Trophoblast cell (in vitro differentiated cells and primary cell): ENCODE measurements around the gene STRN4.

Experiments
- DNase-seq, 2 donors: peaks; one replicate each; pipeline ENCODE4 v3.0.0-alpha.2; 2016
- H2AFZ ChIP-seq: 2 replicates; pipeline ENCODE4 v1.6.1; 2013; ENCODE audit warnings: low read length, moderate library complexity, mild to moderate bottlenecking; ENCODE audit not compliant: insufficient read depth, poor library complexity
- H2AK5ac ChIP-seq: 2 replicates; pipeline ENCODE4 v1.6.1; 2013; ENCODE audit warnings: mild to moderate bottlenecking, low read length
- H2BK120ac ChIP-seq: 2 replicates; pipeline ENCODE4 v1.6.1; 2013; ENCODE audit warnings: low read length, mild to moderate bottlenecking, moderate library complexity; ENCODE audit not compliant: insufficient read depth, poor library complexity
- H2BK12ac ChIP-seq: 2 replicates; pipeline ENCODE4 v1.6.1; 2013; ENCODE audit warnings: mild to moderate bottlenecking, low read length, moderate library complexity
- H2BK5ac ChIP-seq: 2 replicates; pipeline ENCODE4 v1.6.1; 2013; ENCODE audit warnings: low read length, low read depth, moderate library complexity, mild to moderate bottlenecking; ENCODE audit not compliant: poor library complexity
- H3K14ac ChIP-seq: 2 replicates; pipeline ENCODE4 v1.6.1; 2013; ENCODE audit warnings: mild to moderate bottlenecking, low read length
- H3K18ac ChIP-seq: 2 replicates; pipeline ENCODE4 v1.6.1; 2013; ENCODE audit warnings: mild to moderate bottlenecking, low read length
- H3K23ac ChIP-seq: 2 replicates; pipeline ENCODE4 v1.6.1; 2013; ENCODE audit warnings: low read length
- H3K27ac ChIP-seq: 2 replicates; pipeline ENCODE4 v1.5.1; 2013; ENCODE audit warnings: low read depth, mild to moderate bottlenecking, inconsistent platforms, low read length, moderate library complexity
- H3K27me3 ChIP-seq: 2 replicates; pipeline ENCODE4 v1.6.1; 2013; ENCODE audit warnings: inconsistent platforms, mild to moderate bottlenecking, low read length, moderate library complexity; ENCODE audit not compliant: insufficient read depth
- H3K36me3 ChIP-seq, 2 experiments: 1 replicate in 1 of 2; 2 replicates in 1 of 2; pipeline ENCODE4 v1.6.1; 2013; ENCODE audit warnings: low read length in 2 of 2, mild to moderate bottlenecking in 2 of 2, moderate library complexity in 1 of 2; ENCODE audit not compliant: insufficient read depth in 2 of 2, control insufficient read depth in 1 of 2
- H3K4ac ChIP-seq: 2 replicates; pipeline ENCODE4 v1.6.1; 2013; ENCODE audit warnings: low read depth, mild to moderate bottlenecking, low read length, moderate library complexity
- H3K4me1 ChIP-seq, 2 experiments: 1 replicate in 1 of 2; 2 replicates in 1 of 2; pipeline ENCODE4 v1.6.1; 2013; ENCODE audit warnings: low read length in 2 of 2, mild to moderate bottlenecking in 2 of 2, moderate library complexity in 1 of 2; ENCODE audit not compliant: insufficient read depth in 2 of 2, control insufficient read depth in 1 of 2
- H3K4me2 ChIP-seq: 2 replicates; pipeline ENCODE4 v1.6.1; 2013; ENCODE audit warnings: inconsistent platforms, mild to moderate bottlenecking, low read length, moderate library complexity
- H3K4me3 ChIP-seq: 2 replicates; pipeline ENCODE4 v1.5.1; 2013; ENCODE audit warnings: mild to moderate bottlenecking, low read depth, low read length, inconsistent platforms
- H3K79me1 ChIP-seq: one replicate; pipeline ENCODE4 v1.6.1; 2013; ENCODE audit warnings: low read length
- H3K79me2 ChIP-seq: 2 replicates; pipeline ENCODE4 v1.6.1; 2013; ENCODE audit warnings: low read length, mild to moderate bottlenecking; ENCODE audit not compliant: control insufficient read depth, insufficient read depth, poor library complexity
- H3K9ac ChIP-seq: 2 replicates; pipeline ENCODE4 v1.6.1; 2013; ENCODE audit warnings: mild to moderate bottlenecking, low read length
- H3K9me3 ChIP-seq: 2 replicates; pipeline ENCODE4 v1.6.1; 2013; ENCODE audit warnings: low read depth, mild to moderate bottlenecking, control low read depth, inconsistent platforms, low read length; ENCODE audit not compliant: insufficient read depth
- H4K12ac ChIP-seq: 2 replicates; pipeline ENCODE4 v1.6.1; 2013; ENCODE audit warnings: low read depth, mild to moderate bottlenecking, low read length, moderate library complexity
- H4K8ac ChIP-seq: 2 replicates; pipeline ENCODE4 v1.6.1; 2013; ENCODE audit warnings: low read depth, mild to moderate bottlenecking, low read length, moderate library complexity
- H4K91ac ChIP-seq: one replicate; pipeline ENCODE4 v1.6.1; 2013; ENCODE audit warnings: low read depth, mild to moderate bottlenecking, low read length, moderate library complexity
- WGBS: extraction: QIAGEN DNeasy Blood & Tissue Kit; methylation state at CpG from one replicate; pipeline ENCODE4 v1.1.7; 2013; ENCODE audit warnings: missing lambda C conversion rate; ENCODE audit not compliant: insufficient read length, insufficient coverage; ENCODE audit errors: extremely low coverage; 5-methylcytosine and 5-hydroxymethylcytosine counted together

STRN4 gene

GRCh38 chr19:46742926-46743480 lies 3.2 kb downstream of the STRN4 start:
- no peak overlapping the region for H3K4me3 ChIP-seq
- H3K23ac ChIP-seq = no peak overlapping the region
- no peak overlapping the region for H4K91ac ChIP-seq
- no peak overlapping the region for H2BK12ac ChIP-seq
- no peak overlapping the region for H4K12ac ChIP-seq
- no peak overlapping the region for H3K27ac ChIP-seq
- peak overlapping the region; percentile 64 for H3K4ac ChIP-seq
- no peak overlapping the region for H4K8ac ChIP-seq
- H3K79me1 ChIP-seq = peaks cover 14% of the 10 kb centered on the region
- no CpG with 5 or more reads among the region's 4 CpGs for WGBS
- no peak overlapping the region for H2AFZ ChIP-seq
- H3K4me1 ChIP-seq = peaks cover 6 to 7% of the 10 kb centered on the region in 2 experiments
- no peak overlapping the region for H3K14ac ChIP-seq
- no peak overlapping the region for H3K9ac ChIP-seq
- H2BK5ac ChIP-seq = no peak overlapping the region
- H2AK5ac ChIP-seq = no peak overlapping the region
- H3K36me3 ChIP-seq = peaks cover 24 to 32% of the 10 kb centered on the region in 2 experiments
- H3K18ac ChIP-seq = no peak overlapping the region
- no peak for DNase-seq
- H3K4me2 ChIP-seq = no peak overlapping the region
- peaks cover 42% of the 10 kb centered on the region for H3K79me2 ChIP-seq
- no peaks in the 10 kb centered on the region for H3K27me3 ChIP-seq
- H2BK120ac ChIP-seq = no peak overlapping the region
- H3K9me3 ChIP-seq = no peaks in the 10 kb centered on the region

- no peak overlapping the region for H3K4me3 ChIP-seq
- H3K27me3 ChIP-seq = no peaks in the 10 kb centered on the region
- H2BK120ac ChIP-seq = no peak overlapping the region
- H4K91ac ChIP-seq = no peak overlapping the region
- peaks cover 10% of the 10 kb centered on the region for H3K79me1 ChIP-seq
- no peak overlapping the region for H3K23ac ChIP-seq
- H2BK5ac ChIP-seq = no peak overlapping the region
- no peaks in the 10 kb centered on the region for H3K9me3 ChIP-seq
- no peak overlapping the region for H4K8ac ChIP-seq
- H3K18ac ChIP-seq = no peak overlapping the region
- H3K4me1 ChIP-seq = peaks cover 3% of the 10 kb centered on the region in 2 experiments
- peaks cover 40 to 48% of the 10 kb centered on the region in 2 experiments for H3K36me3 ChIP-seq
- H2AK5ac ChIP-seq = no peak overlapping the region
- no peak overlapping the region for H3K27ac ChIP-seq
- H2AFZ ChIP-seq = no peak overlapping the region
- peaks cover 39% of the 10 kb centered on the region for H3K79me2 ChIP-seq
- no CpG with 5 or more reads among the region's 17 CpGs for WGBS
- H4K12ac ChIP-seq = no peak overlapping the region
- H3K9ac ChIP-seq = no peak overlapping the region
- no peak overlapping the region for H3K4me2 ChIP-seq
- peak overlapping the region; percentile 75 for H3K4ac ChIP-seq
- no peak overlapping the region for H3K14ac ChIP-seq
- no peak overlapping the region for H2BK12ac ChIP-seq
- DNase-seq = no peak
These were observed 4.8 kb downstream of the STRN4 start for GRCh38 chr19:46741447-46741846.

- Histone ChIP-seq H2BK12ac (no peak overlapping the region), H3K9ac (no peak overlapping the region), H4K12ac (no peak overlapping the region), H3K18ac (no peak overlapping the region), H3K27ac (no peak overlapping the region), H3K4me1 (no peaks in the 10 kb centered on the region), H4K91ac (no peak overlapping the region), H2BK120ac (no peak overlapping the region), H3K4me2 (no peak overlapping the region), H3K4me3 (no peak overlapping the region), H3K4ac (peak overlapping the region; percentile 57), H3K27me3 (no peaks in the 10 kb centered on the region), H4K8ac (no peak overlapping the region), H3K79me1 (no peaks in the 10 kb centered on the region), H2AFZ (no peak overlapping the region), H3K9me3 (no peaks in the 10 kb centered on the region), H3K23ac (no peak overlapping the region), H3K14ac (no peak overlapping the region), H2AK5ac (no peak overlapping the region), H3K36me3 (peaks cover 40 to 48% of the 10 kb centered on the region in 2 experiments), H2BK5ac (no peak overlapping the region), H3K79me2 (peaks cover 27% of the 10 kb centered on the region)
- DNase-seq = no peak
- no CpG with 5 or more reads among the region's 14 CpGs for WGBS
These were observed 6.9 kb downstream of the STRN4 start for GRCh38 chr19:46739290-46739771.

GRCh38 chr19:46737761-46738171 lies 8.5 kb downstream of the STRN4 start:
- H3K27ac ChIP-seq = no peak overlapping the region

More at GRCh38 chr19:46737761-46738171, 8.5 kb downstream of the STRN4 start:
- DNase-seq = no peak
- peaks cover 50 to 58% of the 10 kb centered on the region in 2 experiments for H3K36me3 ChIP-seq
- no peak overlapping the region for H3K23ac ChIP-seq
- H3K4ac ChIP-seq = peak overlapping the region; percentile 15
- no CpG with 5 or more reads among the region's 19 CpGs for WGBS
- H3K9me3 ChIP-seq = peaks cover 2% of the 10 kb centered on the region
- no peak overlapping the region for H3K4me2 ChIP-seq
- peak overlapping the region; percentile 30 for H2AFZ ChIP-seq
- no peak overlapping the region for H3K14ac ChIP-seq
- no peak overlapping the region for H2BK120ac ChIP-seq
- H3K9ac ChIP-seq = no peak overlapping the region
- no peak overlapping the region for H3K4me3 ChIP-seq
- no peak overlapping the region for H4K91ac ChIP-seq
- no peak overlapping the region for H2BK12ac ChIP-seq
- no peak overlapping the region for H4K8ac ChIP-seq
- H3K79me2 ChIP-seq = peaks cover 23% of the 10 kb centered on the region
- no peak overlapping the region for H2AK5ac ChIP-seq
- no peaks in the 10 kb centered on the region for H3K4me1 ChIP-seq
- no peaks in the 10 kb centered on the region for H3K27me3 ChIP-seq
- H2BK5ac ChIP-seq = no peak overlapping the region
- H3K18ac ChIP-seq = no peak overlapping the region
- H4K12ac ChIP-seq = no peak overlapping the region
- no peaks in the 10 kb centered on the region for H3K79me1 ChIP-seq
